NCI-H446 treated with DMSO at 0.1 percent for 48 hours (cell line): ENCODE measurements around the gene HMSD.

Experiments
- DNase-seq: peaks from one replicate; lab custom pipeline; 2025; lab: John Stamatoyannopoulos, UW

The HMSD gene

DNA sequence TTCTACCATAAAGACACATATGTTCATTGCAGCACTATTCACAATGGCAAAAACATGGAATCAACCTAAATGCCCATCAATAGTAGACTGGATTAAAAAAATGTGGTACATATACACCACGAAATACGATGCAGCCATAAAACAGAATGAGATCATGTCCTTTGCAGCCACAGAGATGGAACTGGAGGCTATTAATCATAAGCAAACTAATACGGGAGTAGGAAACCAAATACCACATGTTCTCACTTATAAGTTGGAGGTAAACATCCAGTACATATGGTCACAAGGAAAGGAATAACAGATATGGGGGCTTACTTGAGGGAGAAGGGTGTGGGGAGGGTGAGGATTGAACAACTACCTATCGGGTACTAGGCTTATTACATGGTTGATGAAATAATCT lies 7.7 kb downstream of the HMSD start:
- DNase-seq: no peak

DNA sequence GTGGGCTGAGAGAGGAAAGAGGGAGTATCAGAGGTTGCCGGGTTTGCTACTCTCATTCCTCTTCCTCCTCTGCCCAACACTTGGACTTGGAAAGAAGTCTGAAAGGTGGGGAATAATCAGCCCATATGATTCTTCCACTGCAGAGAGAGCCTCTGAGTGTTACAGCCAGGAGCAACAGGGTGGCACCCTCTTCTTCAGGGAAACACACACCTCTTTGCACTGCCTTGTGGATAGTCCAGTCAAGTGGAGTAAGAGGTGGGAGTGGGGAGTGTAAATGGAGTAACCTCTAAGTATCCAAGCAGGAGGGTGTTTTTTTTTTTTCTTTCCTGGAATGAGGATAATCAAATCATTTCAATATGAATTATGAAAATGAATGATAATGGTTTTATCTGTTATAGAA lies 11.8 kb downstream of the HMSD start:
- no peak for DNase-seq

DNA sequence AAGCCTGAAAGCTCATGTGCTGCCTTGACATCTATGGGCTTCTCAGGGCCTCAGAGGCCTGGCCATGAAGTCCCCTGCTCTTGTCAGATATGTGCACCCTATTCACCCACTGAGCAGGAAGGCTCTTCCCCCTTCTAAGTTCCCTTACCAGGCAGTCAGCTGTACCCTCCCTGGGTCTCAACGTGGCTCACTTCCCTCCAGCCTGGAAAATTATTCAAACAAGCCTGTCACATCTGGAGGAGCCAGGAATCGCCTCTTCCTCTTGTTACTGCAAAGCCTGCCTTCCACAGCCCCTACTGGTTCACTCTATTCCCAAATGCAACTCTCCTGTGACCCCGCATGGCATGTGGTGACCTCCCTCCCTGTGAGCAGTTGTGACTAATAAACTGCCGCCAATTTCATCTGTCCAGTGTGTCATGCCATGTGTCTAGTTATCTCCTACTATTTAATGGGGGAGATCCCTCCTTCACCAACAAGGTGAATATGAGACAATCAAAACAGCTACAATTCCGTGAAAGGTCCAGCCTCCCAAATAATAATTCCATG lies 12.4 kb downstream of the HMSD start:
- DNase-seq: no peak

DNA sequence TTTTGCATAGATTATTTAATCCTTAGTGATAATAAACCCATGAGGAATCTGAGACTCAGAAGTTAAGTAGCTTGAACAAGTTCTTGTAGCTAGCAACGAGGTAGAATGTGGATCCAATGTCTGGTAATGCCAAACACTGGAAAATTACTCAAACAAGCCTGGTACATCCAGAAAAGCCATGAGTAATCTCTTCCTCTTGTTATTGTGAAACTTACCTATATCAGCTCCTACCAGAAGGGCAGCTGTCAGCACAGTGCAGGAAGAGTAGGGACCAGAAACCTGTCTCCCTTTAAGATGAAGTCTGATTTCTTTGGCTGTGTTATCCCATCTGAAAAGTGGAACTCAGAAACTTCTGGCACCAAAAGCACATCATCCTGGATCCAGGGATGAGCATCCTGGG lies 13.0 kb downstream of the HMSD start:
- no peak for DNase-seq

DNA sequence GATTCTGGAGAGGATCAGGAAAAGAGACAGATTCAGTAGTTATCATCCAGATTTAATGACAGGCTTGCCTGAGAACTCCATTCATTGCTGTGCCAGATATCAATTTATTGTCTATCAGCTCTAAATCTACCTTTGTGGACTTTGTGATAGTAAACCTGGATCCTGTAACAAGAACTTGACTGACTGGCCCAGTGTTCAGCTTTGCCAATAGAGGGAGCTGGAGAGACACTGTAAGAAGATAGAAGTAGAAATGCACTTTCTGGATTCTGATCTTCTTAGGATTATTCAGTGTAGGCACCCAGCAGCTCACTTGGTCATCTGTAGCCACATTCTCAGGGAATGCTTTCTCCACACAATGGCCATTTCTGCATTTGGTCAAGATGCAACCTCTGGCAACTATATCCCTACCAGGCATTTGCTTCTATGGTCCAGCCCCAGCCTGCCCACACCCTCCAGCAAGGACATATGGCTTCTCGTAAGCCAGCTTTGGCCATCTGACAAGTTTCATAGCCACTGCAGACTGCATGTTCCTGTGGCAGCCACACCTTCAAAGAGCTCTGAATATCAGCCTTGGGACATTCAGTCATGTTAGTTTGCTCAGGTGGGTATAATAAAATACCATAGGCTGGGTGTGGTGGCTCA lies 14.6 kb downstream of the HMSD start:
- DNase-seq: peak; percentile 11

DNA sequence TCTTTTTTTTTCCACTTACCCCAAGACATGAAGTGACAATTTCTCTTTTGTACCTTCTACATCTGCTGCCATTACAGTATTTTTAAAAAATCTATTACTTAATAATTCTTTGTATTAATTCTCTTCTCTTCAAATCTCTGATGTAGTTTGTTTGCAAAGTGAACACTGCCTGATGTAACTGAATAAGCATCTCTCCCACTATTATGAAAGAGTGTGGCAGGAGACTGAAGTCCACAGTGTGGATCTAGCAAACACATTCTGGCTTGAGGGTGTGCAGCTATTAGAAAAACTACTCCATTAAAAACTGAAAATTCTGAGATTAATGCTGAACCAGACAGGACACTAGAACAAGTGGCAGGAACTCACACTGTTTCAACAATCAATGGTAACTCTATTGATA lies 15.8 kb downstream of the HMSD start:
- DNase-seq: no peak

DNA sequence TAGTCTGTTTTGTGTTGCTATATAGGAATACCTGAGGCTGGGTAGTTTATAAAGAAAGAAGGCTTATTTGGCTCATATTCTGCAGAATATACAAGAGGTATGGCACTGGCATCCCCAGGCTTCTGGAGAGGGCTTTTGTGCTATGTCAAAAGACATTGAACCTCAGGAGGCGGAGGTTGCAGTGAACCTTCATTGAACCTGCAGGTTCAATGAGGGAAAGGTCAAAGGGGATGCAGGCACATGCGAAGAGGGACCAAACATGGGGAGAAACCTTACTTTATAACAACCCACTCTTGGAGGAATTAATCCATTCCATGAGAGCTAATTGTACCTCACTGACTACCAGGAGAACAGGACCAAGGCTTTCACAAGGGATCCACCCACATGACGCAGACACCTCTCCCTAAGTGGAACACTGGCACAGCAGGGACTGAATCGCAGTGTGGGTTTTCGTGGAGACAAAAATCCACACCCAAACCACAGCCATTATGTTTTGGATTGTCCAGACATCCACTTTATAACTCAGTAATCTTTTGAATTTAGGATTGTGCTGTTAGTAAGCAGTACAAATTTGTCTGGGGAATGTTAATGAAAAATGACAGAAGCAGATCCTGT lies 16.7 kb downstream of the HMSD start:
- no peak for DNase-seq

DNA sequence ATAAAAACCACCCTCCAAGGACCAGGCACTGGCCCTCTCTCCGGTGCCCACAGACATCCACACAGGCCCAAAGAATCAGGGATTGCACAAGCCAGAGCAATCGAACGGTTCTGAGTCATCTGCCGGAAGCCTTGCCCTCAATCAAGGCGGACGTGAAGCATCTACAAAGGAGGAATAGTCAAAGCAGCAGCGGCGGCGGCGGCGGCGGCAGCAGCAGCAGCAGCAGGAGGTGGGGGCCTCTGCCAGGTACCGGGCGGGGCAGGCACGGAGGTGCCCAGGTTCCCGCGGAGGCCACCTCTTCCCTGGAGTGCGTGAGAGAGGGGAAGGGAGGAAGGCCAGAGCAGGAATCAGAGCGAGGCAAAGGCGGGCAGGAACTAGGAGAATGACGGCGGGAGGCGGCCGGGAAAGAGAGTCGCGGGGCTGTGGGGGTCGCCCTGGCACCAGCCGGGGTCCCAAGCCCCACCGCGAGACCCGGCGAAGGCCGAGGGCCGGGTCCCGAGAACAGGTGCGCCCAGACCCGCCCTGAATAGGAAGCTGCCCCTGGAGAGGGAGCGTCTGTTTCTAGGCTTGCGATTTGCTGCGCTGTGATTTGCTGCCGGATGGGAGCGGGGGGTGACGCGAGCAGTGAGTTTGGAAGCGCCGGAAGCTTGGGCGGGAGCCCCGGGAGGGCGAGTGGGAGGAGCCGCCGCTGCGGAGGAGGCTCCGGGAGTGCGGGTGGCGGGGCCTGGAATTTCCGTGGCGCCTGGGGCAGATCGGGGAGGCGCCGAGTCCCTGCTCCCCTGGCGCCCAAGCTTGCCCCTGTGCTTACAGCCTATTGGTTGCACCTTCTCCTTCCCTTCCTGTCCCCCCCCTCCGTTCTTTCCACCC lies 21.1 kb downstream of the HMSD start, which contains the start of gene SERPINB8:
Gene SERPINB8, plus strand, starts transcription at position 140 of the 867 bp plus-strand sequence. CDS start 8,228 bp downstream, outside the sequence.
- DNase-seq: peak; percentile 80

DNA sequence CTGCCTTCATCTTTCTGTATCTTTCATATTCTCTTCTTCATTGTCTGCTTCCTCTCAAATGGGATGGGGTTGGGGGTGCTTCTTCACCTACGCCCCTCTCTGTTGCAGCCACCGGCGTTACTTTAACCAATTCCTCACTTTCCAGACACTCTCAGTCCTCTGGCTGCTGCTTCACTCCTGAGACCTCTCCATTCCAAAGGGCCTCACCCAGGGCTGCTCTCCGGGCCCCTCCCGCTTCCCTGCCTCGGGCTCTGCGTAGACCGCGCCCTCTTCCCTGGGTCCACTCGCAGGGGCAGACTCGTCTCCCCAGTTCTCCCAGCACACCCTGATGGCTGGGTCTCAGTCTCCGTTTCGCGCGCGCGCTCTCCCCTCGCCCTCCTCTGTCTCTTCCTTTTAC lies 21.7 kb downstream of the HMSD start:
- no peak for DNase-seq

DNA sequence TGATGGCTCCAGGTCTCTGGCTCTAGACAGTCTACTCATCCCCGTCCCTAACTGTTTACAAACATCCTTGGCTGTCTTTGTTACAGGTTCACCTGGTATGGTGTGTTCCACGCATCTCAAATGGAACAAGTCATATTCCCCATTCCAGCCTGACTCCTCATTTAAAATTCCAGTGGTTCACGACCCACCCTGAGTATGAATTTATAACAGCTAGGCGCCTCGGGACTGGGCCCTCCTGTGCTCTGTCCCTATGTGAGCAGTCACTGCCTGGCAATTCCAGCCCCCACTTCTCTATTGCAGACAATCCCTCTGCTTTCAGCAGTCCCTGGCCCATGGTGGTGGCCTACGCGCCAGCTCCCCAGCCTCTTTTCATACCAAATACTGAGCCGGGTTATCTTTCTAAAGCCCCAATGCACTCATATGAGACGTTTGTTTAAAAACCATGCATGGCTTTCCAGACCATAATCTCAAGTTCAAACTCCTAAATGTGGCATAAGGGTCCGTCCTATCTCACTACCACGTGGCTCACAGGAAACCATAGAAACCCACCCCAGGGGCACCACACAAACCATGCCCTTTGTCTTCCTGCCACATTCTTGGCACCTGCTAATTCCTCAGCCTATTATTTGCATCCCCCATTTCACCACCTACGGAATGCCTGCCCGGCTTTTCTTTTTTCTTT lies 22.4 kb downstream of the HMSD start:
- no peak for DNase-seq

DNA sequence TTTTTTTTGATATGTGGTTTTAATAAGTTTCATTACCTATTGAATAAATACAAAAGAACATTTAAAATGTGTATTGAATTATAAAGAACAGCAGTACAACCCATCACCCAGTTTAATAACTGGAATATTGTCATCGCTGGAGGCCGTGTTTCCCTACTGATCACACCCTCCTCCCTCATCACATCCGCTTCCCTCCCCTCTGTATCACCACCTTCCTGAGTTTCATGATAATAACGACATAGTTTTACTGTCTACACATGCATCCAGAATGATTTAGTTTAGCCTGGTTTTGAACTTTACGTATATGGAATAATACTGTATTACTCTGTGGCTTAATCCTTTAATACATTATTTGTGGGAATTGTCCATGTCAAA lies 22.9 kb downstream of the HMSD start:
- DNase-seq: no peak

DNA sequence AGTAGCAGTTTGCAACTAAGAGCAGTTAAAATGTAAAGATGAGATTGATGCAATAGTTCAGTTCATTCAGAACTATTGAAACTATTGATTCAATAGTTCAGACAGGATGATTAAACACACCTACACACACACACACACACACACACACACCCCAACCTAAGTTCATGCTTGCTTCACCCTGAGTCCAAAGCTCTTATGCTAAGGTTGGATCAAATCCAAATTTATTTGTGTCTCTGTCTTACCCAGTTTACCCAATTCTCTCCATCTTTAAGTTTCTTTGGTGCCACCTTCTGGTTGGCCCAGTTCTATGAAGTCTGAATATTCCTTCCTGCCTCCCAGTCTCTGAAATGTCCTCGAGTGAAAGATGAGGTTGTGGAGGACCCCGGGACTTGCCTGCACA lies 25.9 kb downstream of the HMSD start:
- no peak for DNase-seq

DNA sequence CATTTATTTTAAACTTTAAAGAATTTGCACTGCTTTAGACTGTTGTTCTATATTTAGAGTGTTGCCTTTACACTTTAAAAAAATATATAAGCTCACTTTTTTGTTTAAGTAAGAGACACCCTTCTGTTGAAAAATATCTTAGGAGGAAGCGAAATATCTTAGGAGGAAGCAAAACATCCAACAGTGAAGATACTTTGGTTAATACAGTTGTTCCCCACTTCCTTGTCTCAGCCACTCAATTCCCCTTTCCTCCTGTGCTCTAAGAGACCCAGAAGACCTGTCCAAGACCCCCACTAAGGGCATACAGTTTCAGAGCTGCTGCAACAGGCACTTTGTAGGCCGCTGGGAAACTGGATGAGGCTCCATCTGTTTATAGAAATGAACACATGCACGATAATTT lies 26.5 kb downstream of the HMSD start:
- DNase-seq: no peak

DNA sequence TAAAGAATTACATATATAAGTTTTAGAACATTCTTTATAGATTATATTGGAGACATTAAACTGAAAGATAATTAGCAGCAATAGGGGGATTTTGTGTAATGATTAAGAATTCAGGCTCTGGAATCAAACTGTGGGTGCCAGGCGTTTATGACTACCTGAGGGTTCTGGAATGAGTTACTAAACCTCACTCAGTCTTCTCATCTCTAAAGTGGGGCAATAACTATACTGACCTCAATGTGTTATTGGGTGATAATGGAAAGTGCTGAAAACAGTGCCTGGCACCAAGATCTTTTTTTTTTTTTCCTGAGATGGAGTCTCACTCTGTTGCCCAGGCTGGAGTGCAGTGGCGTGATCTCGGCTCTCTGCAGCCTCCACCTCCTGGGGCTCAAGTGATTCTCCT lies 27.9 kb downstream of the HMSD start:
- DNase-seq: no peak

DNA sequence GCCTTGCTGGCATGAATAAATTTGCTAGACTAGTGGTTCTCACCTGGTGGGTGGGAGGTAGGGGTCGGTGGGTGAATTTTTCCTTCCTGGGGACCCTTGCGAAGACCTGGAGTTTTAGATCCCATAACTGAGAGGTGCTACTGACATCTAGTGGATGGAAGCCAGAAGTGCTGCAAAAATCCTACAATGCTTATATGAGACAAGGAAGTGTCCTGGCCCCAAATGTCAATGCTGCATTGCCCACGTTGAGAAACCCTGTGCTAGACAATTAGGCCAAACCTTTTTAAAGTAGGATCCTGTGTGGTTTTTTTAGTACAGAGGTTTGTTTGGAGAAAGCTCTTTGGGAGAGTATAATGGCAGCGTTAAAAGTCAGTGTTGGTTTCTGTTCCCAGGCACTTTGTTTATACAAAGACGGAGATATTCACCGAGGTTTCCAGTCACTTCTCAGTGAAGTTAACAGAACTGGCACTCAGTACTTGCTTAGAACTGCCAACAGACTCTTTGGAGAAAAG lies 30.4 kb downstream of the HMSD start:
- DNase-seq: no peak

DNA sequence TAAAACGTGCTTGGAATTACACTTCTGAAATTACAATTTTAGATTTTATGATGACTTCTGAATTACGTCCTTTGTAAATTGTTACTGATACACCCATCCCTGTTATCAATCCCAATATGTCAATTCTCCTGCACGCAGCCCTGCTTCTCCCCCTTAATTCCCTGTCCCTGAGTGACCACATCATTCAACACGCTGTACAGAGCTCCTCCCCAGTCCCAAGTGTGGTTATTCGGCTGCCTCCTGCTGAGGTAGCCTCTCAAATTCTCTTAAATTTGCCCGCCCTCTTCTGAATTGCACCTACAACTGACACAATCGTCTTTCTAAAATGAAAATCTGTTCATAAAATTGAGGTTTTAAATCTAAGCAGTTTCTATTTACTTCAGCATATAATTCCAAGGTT lies 30.9 kb downstream of the HMSD start:
- no peak for DNase-seq

DNA sequence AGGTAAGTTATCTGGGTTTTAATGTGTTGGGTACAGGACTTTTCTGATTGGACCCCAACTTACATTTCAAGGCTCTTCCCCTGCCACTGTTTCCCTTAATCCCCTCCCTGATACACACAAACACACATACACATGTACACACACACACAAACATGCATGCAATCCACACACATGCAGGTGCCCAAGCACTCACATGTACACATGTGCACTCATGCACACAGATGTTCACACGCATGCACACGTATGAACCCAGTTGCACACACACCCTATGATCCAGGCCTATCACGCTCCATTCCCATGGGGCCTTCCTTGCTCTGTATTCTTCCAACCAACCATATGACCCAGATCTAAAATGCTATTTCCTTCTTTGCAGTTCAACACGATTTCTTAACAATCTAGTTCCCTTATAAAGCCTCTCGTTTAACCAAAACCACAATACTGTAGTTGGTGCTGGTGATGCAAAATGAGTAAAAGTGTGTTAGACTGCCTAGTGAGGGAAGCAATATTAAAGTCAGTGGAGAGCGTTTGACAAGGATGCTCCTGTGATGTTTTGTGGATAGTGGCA lies 31.9 kb downstream of the HMSD start:
- no peak for DNase-seq

DNA sequence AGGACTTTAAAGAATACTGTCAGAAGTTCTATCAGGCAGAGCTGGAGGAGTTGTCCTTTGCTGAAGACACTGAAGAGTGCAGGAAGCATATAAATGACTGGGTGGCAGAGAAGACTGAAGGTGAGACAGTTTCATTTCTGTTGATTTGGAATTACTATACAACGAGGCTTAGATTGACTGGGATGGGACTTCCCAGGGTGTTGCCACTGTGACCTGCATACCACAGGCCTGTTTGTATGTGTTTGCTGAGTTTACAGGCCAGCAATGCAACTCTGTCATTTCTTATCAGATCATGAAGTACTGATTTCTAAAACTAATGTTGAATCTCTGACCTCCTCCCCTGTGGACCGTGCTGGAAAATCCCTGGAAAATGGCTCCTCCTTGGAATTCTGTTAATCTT lies 32.6 kb downstream of the HMSD start:
- DNase-seq: no peak

DNA sequence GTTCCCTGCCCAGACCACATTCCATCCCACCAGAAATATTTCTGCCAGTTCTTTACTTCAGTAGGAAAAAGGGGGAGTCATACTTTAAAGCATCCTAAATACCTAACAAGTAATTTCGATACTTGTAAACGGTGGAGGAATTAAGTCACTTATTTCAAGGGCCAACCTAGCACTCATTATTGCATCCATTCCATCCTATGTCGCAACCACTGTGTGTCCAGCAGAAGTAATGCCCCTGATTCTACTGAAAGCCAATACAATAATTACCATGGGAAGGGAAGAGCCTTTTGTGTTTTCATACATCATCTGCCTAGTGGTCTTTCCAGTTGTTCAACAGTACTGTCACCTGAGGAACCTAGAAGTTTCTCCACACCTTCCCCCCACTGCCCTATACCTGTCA lies 33.3 kb downstream of the HMSD start:
- DNase-seq: no peak

DNA sequence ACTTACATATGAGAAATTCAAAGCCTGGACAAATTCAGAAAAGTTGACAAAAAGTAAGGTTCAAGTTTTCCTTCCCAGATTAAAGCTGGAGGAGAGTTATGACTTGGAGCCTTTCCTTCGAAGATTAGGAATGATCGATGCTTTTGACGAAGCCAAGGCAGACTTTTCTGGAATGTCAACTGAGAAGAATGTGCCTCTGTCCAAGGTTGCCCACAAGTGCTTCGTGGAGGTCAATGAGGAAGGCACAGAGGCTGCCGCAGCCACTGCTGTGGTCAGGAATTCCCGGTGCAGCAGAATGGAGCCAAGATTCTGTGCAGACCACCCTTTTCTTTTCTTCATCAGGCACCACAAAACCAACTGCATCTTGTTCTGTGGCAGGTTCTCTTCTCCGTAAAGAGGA lies 37.8 kb downstream of the HMSD start:
- DNase-seq: no peak

DNA sequence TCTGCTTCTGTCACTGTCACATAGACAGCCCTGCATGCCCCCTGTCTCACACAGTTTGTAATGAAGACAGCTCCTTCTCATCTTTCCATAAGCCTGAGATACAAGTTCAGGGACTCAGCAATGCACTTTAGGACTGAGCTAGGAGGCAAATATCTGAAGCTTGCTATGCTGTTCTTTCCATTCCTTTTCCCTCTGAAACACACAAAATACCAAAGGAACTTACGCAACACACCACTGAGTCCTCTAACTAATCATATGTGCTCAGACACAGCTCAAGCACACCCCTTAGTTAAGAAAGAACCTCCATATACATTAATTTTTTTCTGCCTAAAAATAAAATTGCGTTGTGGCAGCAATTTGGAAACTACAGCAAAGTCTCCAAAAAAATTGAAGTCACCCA lies 38.6 kb downstream of the HMSD start:
- no peak for DNase-seq

DNA sequence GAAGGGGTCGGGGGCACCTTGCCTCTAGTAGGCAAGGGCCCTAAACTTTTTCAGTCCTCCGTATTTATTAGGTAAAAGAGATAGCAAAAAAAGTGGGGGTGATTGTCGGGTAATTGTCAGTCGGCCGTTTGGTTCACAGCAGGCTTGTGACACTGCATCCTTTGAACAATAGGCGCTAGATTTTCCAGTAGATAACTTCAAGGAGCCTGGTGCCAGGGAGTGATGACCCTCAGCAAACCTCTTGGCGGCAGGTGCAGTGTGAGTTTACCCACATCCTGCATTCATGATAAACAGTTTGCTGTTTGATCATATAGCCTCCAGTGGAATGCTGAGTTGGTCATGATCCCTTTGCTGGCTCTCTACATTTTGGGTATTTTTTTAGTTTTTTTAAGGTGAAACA lies 43.6 kb downstream of the HMSD start:
- DNase-seq: no peak
